Measurements from ENCODE around the gene NFKB1.

- no peak for TF ChIP-seq ZBTB11 (CRISPR knock-in tag; IDR thresholded peaks at IDR 0.05)
- TF ChIP-seq NR2C2 (IDR thresholded peaks at IDR 0.05; ENCODE audit: borderline replicate concordance, control insufficient read depth, insufficient read length, low read depth): no peak
- no peak for TF ChIP-seq EZH2 (IDR thresholded peaks at IDR 0.05; ENCODE audit: borderline replicate concordance, control insufficient read depth, low read depth, low read length)
- no peak for TF ChIP-seq CTCF (IDR thresholded peaks at IDR 0.05 in 2 of 3, conservative IDR thresholded peaks at IDR 0.05 in 1 of 3; ENCODE audit: control insufficient read depth in 2 of 3, extremely low read depth in 1 of 3, insufficient read depth in 1 of 3, low read depth in 3 of 3, low read length in 3 of 3)
- no peak for TF ChIP-seq POLR2A (IDR thresholded peaks at IDR 0.05; ENCODE audit: low read depth, low read length)
- TF ChIP-seq CHD4 (IDR thresholded peaks at IDR 0.05): no peak
- no peak for TF ChIP-seq POLR2AphosphoS2 (IDR thresholded peaks at IDR 0.05; ENCODE audit: low read depth, low read length)
- TF ChIP-seq EGR1 (IDR thresholded peaks at IDR 0.05; ENCODE audit: borderline replicate concordance in 1 of 2, low read depth in 2 of 2, low read length in 2 of 2): no peak
- no peak for TF ChIP-seq ZNF24 (IDR thresholded peaks at IDR 0.05)
- no peak for TF ChIP-seq STAT3 (IDR thresholded peaks at IDR 0.05; ENCODE audit: low read depth, low read length)
- TF ChIP-seq TAF1 (IDR thresholded peaks at IDR 0.05; ENCODE audit: borderline replicate concordance, low read depth, low read length): no peak
Observed at GRCh38 chr4:102525097-102525496, 23.9 kb downstream of the NFKB1 start.
